ENCODE data around the gene GBA3. TPM values are rescaled to one million over a fixed set of nuclear protein-coding genes. Genes with fewer than 3 reads are reported as not detected.

Gene GBA3
- total RNA-seq (under 1 TPM in 2 of 4 donors, not detected in 2; 0.33 to 0.36 TPM), polyA plus RNA-seq (10 to 100 TPM in 2 of 3 donors, 1 to 10 TPM in 1; 1.6 to 17.3 (median 13.2) TPM)

DNA sequence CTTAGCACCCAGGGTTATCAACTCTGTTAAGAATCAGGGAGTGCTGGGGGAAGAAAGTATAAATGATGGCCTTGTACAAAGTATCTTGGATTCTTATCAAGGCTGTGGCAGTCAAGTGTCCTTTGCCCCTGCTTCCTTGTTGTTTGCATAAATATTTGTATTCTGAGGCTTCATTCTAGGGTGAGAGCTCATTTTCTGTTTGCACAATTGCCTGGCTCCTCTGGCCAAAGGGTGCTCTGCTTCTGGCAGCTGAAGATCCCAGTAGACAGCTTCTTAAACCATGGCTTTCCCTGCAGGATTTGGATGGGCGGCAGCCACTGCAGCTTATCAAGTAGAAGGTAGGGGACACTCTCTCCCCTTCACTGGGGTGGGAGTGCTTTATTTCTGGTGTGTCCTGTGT lies at the start of gene GBA3:
GBA3 (plus strand) TSS at position 202 of the 400 bp plus-strand sequence.
- Histone ChIP-seq H3K36me3 (no peaks in the 10 kb centered on the region), H3K4me3 (no peak within 1 kb of the TSS), H3K9me3 (no peaks in the 10 kb centered on the region), H3K4me1 (no peaks in the 10 kb centered on the region), H3K27me3 (no peaks in the 10 kb centered on the region), H3K27ac (no peak within 1 kb of the TSS)
- DNase-seq, result no peak
- 11 to 57% methylated on average over 1 of the region's 1 CpG for WGBS, 2 donors
- no peak for TF ChIP-seq EP300 (IDR thresholded peaks at IDR 0.05)
- no peak for TF ChIP-seq POLR2A (IDR thresholded peaks at IDR 0.05)
- TF ChIP-seq, protein P1, sequence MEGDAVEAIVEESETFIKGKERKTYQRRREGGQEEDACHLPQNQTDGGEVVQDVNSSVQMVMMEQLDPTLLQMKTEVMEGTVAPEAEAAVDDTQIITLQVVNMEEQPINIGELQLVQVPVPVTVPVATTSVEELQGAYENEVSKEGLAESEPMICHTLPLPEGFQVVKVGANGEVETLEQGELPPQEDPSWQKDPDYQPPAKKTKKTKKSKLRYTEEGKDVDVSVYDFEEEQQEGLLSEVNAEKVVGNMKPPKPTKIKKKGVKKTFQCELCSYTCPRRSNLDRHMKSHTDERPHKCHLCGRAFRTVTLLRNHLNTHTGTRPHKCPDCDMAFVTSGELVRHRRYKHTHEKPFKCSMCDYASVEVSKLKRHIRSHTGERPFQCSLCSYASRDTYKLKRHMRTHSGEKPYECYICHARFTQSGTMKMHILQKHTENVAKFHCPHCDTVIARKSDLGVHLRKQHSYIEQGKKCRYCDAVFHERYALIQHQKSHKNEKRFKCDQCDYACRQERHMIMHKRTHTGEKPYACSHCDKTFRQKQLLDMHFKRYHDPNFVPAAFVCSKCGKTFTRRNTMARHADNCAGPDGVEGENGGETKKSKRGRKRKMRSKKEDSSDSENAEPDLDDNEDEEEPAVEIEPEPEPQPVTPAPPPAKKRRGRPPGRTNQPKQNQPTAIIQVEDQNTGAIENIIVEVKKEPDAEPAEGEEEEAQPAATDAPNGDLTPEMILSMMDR (IDR thresholded peaks at IDR 0.05), result no peak
- TF ChIP-seq POLR2AphosphoS5 (IDR thresholded peaks at IDR 0.05), result no peak
- intact Hi-C loops (cut with DNase I), result no loop called here

DNA sequence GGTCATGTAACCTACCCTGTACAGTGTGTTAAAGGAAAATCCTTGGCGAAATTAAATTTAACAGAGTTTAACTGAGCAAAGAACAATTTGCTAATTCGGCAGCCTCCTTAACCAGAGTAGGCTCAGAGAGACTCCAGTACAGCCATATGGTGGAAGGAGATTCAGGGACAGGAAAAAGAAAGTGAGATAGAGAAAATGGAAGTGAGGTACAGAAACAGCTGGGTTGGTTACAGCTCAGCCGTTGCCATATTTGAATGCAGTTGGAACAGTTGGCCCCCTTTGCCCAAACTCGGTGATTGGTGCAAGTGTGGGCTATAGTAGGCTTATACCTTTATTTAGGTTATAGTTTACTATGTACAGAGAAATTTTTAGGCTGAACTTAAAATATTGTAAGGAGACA lies 48.8 kb upstream of the GBA3 start:
- Histone ChIP-seq H3K4me1 (no peaks in the 10 kb centered on the region), H3K27ac (no peak overlapping the region), H3K36me3 (no peaks in the 10 kb centered on the region), H3K9me3 (peaks cover 0 to 3% (median 0%) of the 10 kb centered on the region in 4 donors), H3K4me3 (no peak overlapping the region), H3K27me3 (no peaks in the 10 kb centered on the region)
- no peak for TF ChIP-seq POLR2A (IDR thresholded peaks at IDR 0.05)
- TF ChIP-seq, protein P1 (IDR thresholded peaks at IDR 0.05), result no peak
- WGBS, 2 donors, result 93 to 95% methylated on average over 4 of the region's 4 CpGs
- no peak for DNase-seq
- intact Hi-C loops (cut with DNase I), result no loop called here

DNA sequence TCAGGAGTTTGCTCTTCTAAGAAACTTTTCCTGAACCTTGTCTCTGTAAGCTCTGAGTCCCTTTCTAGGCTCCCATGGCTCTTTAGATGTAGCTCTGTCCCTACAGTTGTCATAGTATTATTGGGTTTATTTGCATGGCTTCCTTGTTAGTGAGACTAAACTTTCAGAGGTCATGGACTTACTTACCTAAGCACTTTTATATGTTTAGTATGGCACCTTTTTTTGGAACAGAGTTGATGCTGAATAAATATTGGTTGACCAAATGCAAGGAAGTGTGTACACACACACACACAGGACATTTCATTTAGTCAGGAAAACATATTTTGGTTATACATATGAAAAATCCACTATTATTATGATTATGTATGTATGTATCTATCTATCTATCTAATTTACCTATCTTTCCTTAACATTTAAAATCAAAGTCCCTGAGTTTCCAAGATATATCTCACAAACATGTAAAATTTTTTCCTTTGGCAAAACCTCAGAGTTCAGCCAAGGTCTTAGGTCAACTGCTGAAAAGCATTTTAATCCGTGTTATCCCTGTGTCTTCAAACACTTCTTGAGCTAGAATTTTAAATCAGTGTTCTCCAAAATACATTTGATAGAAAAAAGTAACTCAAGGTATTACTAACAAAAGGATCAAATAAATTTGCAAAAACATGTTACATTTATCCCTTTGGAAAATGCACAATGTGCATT lies 47.1 kb upstream of the GBA3 start:
- no peaks in the 10 kb centered on the region for H3K27me3 ChIP-seq
- TF ChIP-seq POLR2A (IDR thresholded peaks at IDR 0.05), result no peak
- TF ChIP-seq EP300 (IDR thresholded peaks at IDR 0.05), result no peak
- TF ChIP-seq POLR2AphosphoS5 (IDR thresholded peaks at IDR 0.05), result no peak
- TF ChIP-seq, protein P1 (IDR thresholded peaks at IDR 0.05), result no peak
- no peak overlapping the region for H3K27ac ChIP-seq
- no peak for DNase-seq
- no peaks in the 10 kb centered on the region for H3K9me3 ChIP-seq
- H3K4me1 ChIP-seq, result no peaks in the 10 kb centered on the region
- no peak overlapping the region for H3K4me3 ChIP-seq
- intact Hi-C loops (cut with DNase I), result no loop called here
- H3K36me3 ChIP-seq, result no peaks in the 10 kb centered on the region
- WGBS, 2 donors, result 82% methylated on average over 1 of the region's 1 CpG

DNA sequence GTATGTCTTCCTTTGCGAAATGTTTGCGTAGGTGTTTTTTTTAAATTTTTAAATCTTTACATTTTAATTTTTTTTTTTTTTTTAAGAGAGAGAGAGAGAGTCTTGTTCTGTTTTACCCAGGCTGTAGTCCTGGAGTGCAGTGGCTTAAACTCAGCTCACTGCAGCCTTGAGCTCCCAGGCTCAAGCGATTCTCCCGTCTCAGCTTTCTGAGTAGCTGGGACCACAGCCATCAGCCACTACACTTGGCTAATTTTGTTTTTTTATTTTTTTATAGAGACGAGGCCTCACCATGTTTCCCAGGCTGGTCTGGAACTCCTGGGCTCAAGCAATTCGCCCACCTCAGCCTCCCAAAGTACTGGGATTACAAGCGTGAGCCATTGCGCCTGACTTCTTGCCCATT lies 43.7 kb upstream of the GBA3 start:
- Histone ChIP-seq H3K4me1 (no peaks in the 10 kb centered on the region), H3K27ac (no peak overlapping the region), H3K36me3 (no peaks in the 10 kb centered on the region), H3K9me3 (no peaks in the 10 kb centered on the region), H3K4me3 (no peak overlapping the region), H3K27me3 (no peaks in the 10 kb centered on the region)
- WGBS, 2 donors, result 93% methylated on average over 8 of the region's 8 CpGs
- no peak for DNase-seq
- TF ChIP-seq POLR2AphosphoS5 (IDR thresholded peaks at IDR 0.05) (no peak), POLR2A (IDR thresholded peaks at IDR 0.05) (no peak), EP300 (IDR thresholded peaks at IDR 0.05) (no peak)
- TF ChIP-seq, protein P1 (IDR thresholded peaks at IDR 0.05), result no peak
- intact Hi-C loops (cut with DNase I), result no loop called here

DNA sequence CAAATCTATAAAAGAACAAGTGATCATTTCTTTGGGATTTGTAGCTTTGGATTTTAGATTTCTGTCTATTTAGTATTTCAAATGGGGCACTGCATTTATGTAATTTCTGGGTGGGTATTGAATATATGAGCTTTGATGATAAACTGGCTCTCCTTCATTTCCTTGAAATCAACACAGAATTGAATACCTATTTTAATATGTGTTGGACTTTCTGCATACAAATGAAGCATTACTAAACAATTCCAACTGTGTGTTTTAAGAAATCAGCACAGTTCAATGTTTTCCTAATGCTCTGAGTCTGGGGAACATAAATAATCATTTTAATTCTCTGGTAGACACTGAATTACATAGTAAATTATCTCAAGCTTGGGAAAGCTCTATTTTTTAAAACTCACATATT lies 42.0 kb upstream of the GBA3 start:
- Histone ChIP-seq H3K4me1 (no peaks in the 10 kb centered on the region), H3K4me3 (no peak overlapping the region), H3K9me3 (no peaks in the 10 kb centered on the region), H3K36me3 (no peaks in the 10 kb centered on the region), H3K27ac (no peak overlapping the region), H3K27me3 (no peaks in the 10 kb centered on the region)
- no peak for DNase-seq
- no peak for TF ChIP-seq POLR2AphosphoS5 (IDR thresholded peaks at IDR 0.05)
- no peak for TF ChIP-seq EP300 (IDR thresholded peaks at IDR 0.05)
- TF ChIP-seq, protein P1 (IDR thresholded peaks at IDR 0.05), result no peak
- TF ChIP-seq POLR2A (IDR thresholded peaks at IDR 0.05), result no peak
- intact Hi-C loops (cut with DNase I), result no loop called here
